B cell (primary cell): Measurements from ENCODE around the gene ZWILCH. TPM values are rescaled to one million over a fixed set of nuclear protein-coding genes. Genes with fewer than 3 reads are reported as not detected.

Experiments used
- ATAC-seq: fragments of 200-7000 bp; cut with Tn5 transposase; one replicate; pipeline ENCODE4 v1.10.0; 2021; ENCODE audit warnings: low read depth, mild to moderate bottlenecking, moderate number of reproducible peaks, moderate library complexity
- CTCF ChIA-PET: fragments of 350-600 bp; sonication (Branson Sonifier 250); formaldehyde crosslinking; loops from one replicate; lab custom pipeline; 2021; ENCODE audit warnings: antibody characterized with exemption, inconsistent platforms; lab: Charles Lee
- POLR2A ChIA-PET: fragments of 350-600 bp; sonication (Branson Sonifier 250); formaldehyde crosslinking; loops from one replicate; lab custom pipeline; 2021; ENCODE audit warnings: antibody characterized with exemption; lab: Charles Lee
- DNase-seq: peaks from one replicate; pipeline ENCODE4 v3.0.0; 2013
- H2AFZ ChIP-seq: 2 replicates; pipeline ENCODE4 v1.6.1; 2012; ENCODE audit warnings: mild to moderate bottlenecking, low read depth, low read length; ENCODE audit not compliant: insufficient read depth, poor library complexity, severe bottlenecking
- H3K27ac ChIP-seq, 2 donors: 1 replicate in 1 of 2; 2 replicates in 1 of 2; pipeline ENCODE4 v1.5.1; 2012 to 2013; ENCODE audit warnings: low read length in 2 of 2, mild to moderate bottlenecking in 2 of 2, moderate library complexity in 1 of 2
- H3K27me3 ChIP-seq, 4 experiments: fragments of 200-600 bp in 1 of 4; sonication (generic) in 1 of 4; replicated peaks in 1 of 4; 1 replicate in 2 of 4; 2 replicates in 2 of 4; pipeline versions ENCODE4 v1.6.1 to v1.7.0; 2013 to 2016; ENCODE audit warnings: low read length in 3 of 4, mild to moderate bottlenecking in 2 of 4, mixed read lengths in 1 of 4, moderate library complexity in 1 of 4; ENCODE audit not compliant: insufficient read depth in 4 of 4, control insufficient read depth in 3 of 4; ENCODE audit errors: control extremely low read depth in 1 of 4
- H3K36me3 ChIP-seq, 2 experiments: replicated peaks in 1 of 2; 1 replicate in 1 of 2; 2 replicates in 1 of 2; pipeline versions ENCODE4 v1.6.1 to v1.7.1; 2013; ENCODE audit warnings: low read length in 1 of 2; ENCODE audit not compliant: insufficient read depth in 2 of 2, control insufficient read depth in 1 of 2; ENCODE audit errors: control extremely low read depth in 1 of 2, extremely low read depth in 1 of 2
- H3K4me1 ChIP-seq, 2 donors: fragments of 200-600 bp in 1 of 2; sonication (generic) in 1 of 2; 1 replicate in 1 of 2; 2 replicates in 1 of 2; pipeline versions ENCODE4 v1.5.1 to v1.6.1; 2013 to 2017; ENCODE audit warnings: low read length in 2 of 2; ENCODE audit not compliant: control insufficient read depth in 2 of 2, insufficient read depth in 2 of 2
- H3K4me2 ChIP-seq: replicated peaks from 2 replicates; pipeline ENCODE3; 2012; ENCODE audit warnings: mild to moderate bottlenecking, low read depth, low read length; ENCODE audit not compliant: poor library complexity, severe bottlenecking
- H3K4me3 ChIP-seq, 5 experiments: fragments of 200-600 bp in 1 of 5; sonication (generic) in 1 of 5; 1 replicate in 3 of 5; 2 replicates in 2 of 5; pipeline versions ENCODE4 v1.5.1 to v1.7.0; 2011 to 2016; ENCODE audit warnings: low read length in 4 of 5, mild to moderate bottlenecking in 4 of 5, low read depth in 2 of 5, control low read depth in 1 of 5, moderate library complexity in 1 of 5; ENCODE audit not compliant: insufficient read depth in 1 of 5; ENCODE audit errors: control extremely low read depth in 1 of 5, extremely low read depth in 1 of 5
- H3K79me2 ChIP-seq: fragments of 200-600 bp; sonication (generic); one replicate; pipeline ENCODE4 v1.6.0; 2016; ENCODE audit warnings: low read length; ENCODE audit not compliant: control insufficient read depth, insufficient read depth
- H3K9ac ChIP-seq: fragments of 200-600 bp; sonication (generic); 2 replicates; pipeline ENCODE4 v1.6.1; 2017; ENCODE audit warnings: mild to moderate bottlenecking, low read length, moderate library complexity
- H3K9me3 ChIP-seq, 3 donors: one replicate each; pipeline versions ENCODE4 v1.6.1 to v1.7.1; 2013; ENCODE audit warnings: low read length in 2 of 3; ENCODE audit not compliant: control insufficient read depth in 2 of 3, insufficient read depth in 1 of 3; ENCODE audit errors: control extremely low read depth in 1 of 3
- H4K20me1 ChIP-seq: 2 replicates; pipeline ENCODE4 v1.6.0; 2012; ENCODE audit warnings: mild to moderate bottlenecking, low read length; ENCODE audit not compliant: insufficient read depth, control insufficient read depth, poor library complexity, severe bottlenecking
- H3K27ac Mint-ChIP-seq: one replicate; pipeline ENCODE4 v1.8.0; 2021; ENCODE audit warnings: mixed read lengths
- H3K27me3 Mint-ChIP-seq: one replicate; pipeline ENCODE4 v1.8.0; 2021; ENCODE audit warnings: mixed read lengths
- H3K4me1 Mint-ChIP-seq: one replicate; pipeline ENCODE4 v1.8.0; 2021; ENCODE audit warnings: mixed read lengths
- H3K4me3 Mint-ChIP-seq: one replicate; pipeline ENCODE4 v1.8.0; 2021; ENCODE audit warnings: mixed read lengths
- H3K9me3 Mint-ChIP-seq: one replicate; pipeline ENCODE4 v1.8.0; 2022; ENCODE audit warnings: mixed read lengths; ENCODE audit not compliant: insufficient read depth
- EZH2 ChIP-seq: IDR thresholded peaks from 2 replicates; pipeline ENCODE4 v1.6.1; 2012; ENCODE audit warnings: borderline replicate concordance, low read depth, mild to moderate bottlenecking, moderate library complexity, low read length; ENCODE audit not compliant: insufficient read depth, poor library complexity, severe bottlenecking
- WGBS: methylation state at CpG from one replicate; pipeline ENCODE4 v1.1.5; 2013; ENCODE audit warnings: missing lambda C conversion rate; ENCODE audit not compliant: insufficient coverage; 5-methylcytosine and 5-hydroxymethylcytosine counted together
- intact Hi-C: fragments of 100-400 bp; cut with micrococcal nuclease; formaldehyde crosslinking; loops from one replicate; pipeline ENCODE4 v1.10.0; 2022
- polyA plus RNA-seq: library from polyadenylated mRNA; depleted of rRNA; stranded (reverse); fragments of >200 nt; gene quantifications from 2 replicates; pipeline ENCODE4 v1.2.3, GENCODE V29; 2012
- total RNA-seq, 2 donors: library from RNA; stranded (reverse); fragments of 120-200 nt in 1 of 2; gene quantifications; 1 replicate in 1 of 2; 2 replicates in 1 of 2; pipeline versions ENCODE4 v1.2.3 to v1.2.4, GENCODE V29; 2013 to 2022
- TF ChIP-seq, protein P1 (sequence below): fragments of 200-600 bp; IDR thresholded peaks from one replicate; pipeline ENCODE4 v1.8.0; 2022; ENCODE audit warnings: antibody characterized with exemption, mild to moderate bottlenecking

ZWILCH gene
- total and polyA plus RNA-seq, 2 donors (not counting 1 experiment from before 2014, with no cell fraction given), result 2.8 to 11.3 TPM

DNA sequence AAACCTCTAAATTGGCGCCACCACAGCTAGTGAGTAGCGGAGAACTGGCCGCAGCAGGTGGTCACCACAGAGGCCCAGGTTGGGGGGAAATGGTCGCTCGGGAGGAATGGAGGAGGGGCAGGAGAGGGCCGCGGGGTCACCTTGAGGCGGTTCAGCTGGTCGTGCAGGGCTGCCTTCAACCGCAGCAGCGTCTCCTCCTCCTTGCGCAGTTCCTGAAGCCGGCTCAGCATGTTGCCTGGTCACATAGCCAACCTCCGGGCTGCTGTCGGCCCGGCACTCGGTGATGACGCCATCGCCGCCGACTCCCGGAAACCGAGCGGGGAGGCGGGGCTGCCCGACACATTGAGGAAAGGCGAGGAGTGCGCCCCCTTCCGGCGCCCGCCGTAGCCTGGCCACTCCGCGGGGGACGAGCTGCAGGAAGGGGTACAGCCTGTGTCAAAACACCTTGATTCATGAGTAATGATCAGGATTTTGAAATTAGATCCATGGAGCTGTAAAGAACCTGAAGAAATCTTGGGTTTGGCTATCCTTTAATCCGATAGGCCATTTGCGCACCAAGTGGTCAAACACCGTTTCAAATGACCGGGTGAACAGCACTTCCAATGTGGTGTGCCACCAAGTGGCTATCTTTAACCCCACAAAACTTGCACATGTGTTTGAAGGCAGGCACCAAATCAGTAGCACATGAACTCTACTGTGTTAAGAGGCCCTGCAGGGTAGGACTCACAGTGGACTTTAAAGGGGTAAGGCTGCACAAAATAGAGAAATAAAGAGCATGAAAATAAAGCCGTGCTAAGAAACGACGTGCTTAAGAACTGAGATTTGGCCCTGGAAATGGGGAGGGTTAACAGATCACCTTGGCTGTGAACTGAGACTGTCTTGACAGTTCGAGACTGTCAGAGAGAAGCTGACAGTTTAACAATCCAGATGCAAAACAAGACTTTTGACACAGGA lies 7.3 kb upstream of the ZWILCH start, which contains the start of gene SNAPC5:
SNAPC5 (minus strand) TSS at position 261 of the 954 bp plus-strand sequence; CDS start at position 230, 31 bp downstream.
- Mint-ChIP-seq H3K4me3 (peak within 1 kb of the TSS; percentile 94), H3K27me3 (no peaks in the 10 kb centered on the region), H3K4me1 (peaks cover 33% of the 10 kb centered on the region), H3K9me3 (no peaks in the 10 kb centered on the region), H3K27ac (peak within 1 kb of the TSS; percentile 93)
- ChIA-PET POLR2A (interaction anchor here (0.6 to 2.3 kb wide), 4 partner anchors 109 to 205 kb away, joined by 5 to 9 read pairs (median 6); partner anchors contain the start of genes DIS3L and MAP2K1), CTCF (interaction anchor here (0.7 to 5.2 kb wide), 32 partner anchors 8 to 967 kb away, joined by 3 to 89 read pairs (median 4); partner anchors contain the start of genes DIS3L, HACD3, MAP2K1 and TIPIN)
- ATAC-seq, result peak; percentile 93
- Histone ChIP-seq H3K4me3 (peak within 1 kb of the TSS; percentile 88 to 94 (median 89)), H2AFZ (peak within 1 kb of the TSS; percentile 87), H3K9ac (peak within 1 kb of the TSS; percentile 95), H3K27ac (peak within 1 kb of the TSS; percentile 95 to 96), H4K20me1 (peaks cover 14% of the 10 kb centered on the region), H3K36me3 (peaks cover 11 to 76% of the 10 kb centered on the region in 2 experiments), H3K27me3 (no peaks in the 10 kb centered on the region), H3K9me3 (no peaks in the 10 kb centered on the region), H3K79me2 (peaks cover 34% of the 10 kb centered on the region), H3K4me1 (peaks cover 17 to 27% of the 10 kb centered on the region in 2 donors), H3K4me2 (peak within 1 kb of the TSS; percentile 82)
- intact Hi-C loops, result loop anchor here (1.0 to 10.0 kb wide), 8 partner anchors 8 to 1365 kb away; partner anchors contain the start of genes DIS3L, HACD3, MAP2K1 and MEGF11
- DNase-seq, result peak; percentile 97
- 11% methylated on average over 42 of the region's 43 CpGs for WGBS
- TF ChIP-seq, protein P1, sequence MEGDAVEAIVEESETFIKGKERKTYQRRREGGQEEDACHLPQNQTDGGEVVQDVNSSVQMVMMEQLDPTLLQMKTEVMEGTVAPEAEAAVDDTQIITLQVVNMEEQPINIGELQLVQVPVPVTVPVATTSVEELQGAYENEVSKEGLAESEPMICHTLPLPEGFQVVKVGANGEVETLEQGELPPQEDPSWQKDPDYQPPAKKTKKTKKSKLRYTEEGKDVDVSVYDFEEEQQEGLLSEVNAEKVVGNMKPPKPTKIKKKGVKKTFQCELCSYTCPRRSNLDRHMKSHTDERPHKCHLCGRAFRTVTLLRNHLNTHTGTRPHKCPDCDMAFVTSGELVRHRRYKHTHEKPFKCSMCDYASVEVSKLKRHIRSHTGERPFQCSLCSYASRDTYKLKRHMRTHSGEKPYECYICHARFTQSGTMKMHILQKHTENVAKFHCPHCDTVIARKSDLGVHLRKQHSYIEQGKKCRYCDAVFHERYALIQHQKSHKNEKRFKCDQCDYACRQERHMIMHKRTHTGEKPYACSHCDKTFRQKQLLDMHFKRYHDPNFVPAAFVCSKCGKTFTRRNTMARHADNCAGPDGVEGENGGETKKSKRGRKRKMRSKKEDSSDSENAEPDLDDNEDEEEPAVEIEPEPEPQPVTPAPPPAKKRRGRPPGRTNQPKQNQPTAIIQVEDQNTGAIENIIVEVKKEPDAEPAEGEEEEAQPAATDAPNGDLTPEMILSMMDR, result peak; percentile 99
- no peak for TF ChIP-seq EZH2
